A549 (cell line): ENCODE measurements around the gene PRKAR1B.

ENCODE experiments used
- EP300 ChIP-seq, 2 experiments: fragments of >200 bp; sonication (Bioruptor Twin); formaldehyde crosslinking; IDR thresholded peaks; 2 replicates in 1 of 2; 3 replicates in 1 of 2; pipeline ENCODE4 v1.6.1; 2016 to 2017
- NR3C1 ChIP-seq: fragments of >200 bp; sonication (Bioruptor Twin); formaldehyde crosslinking; IDR thresholded peaks from 3 replicates; pipeline ENCODE4 v1.6.1; 2017
- POLR2A ChIP-seq: IDR thresholded peaks from 2 replicates; pipeline ENCODE4 v1.6.1; 2012; ENCODE audit warnings: mild to moderate bottlenecking, low read length
- REST ChIP-seq: fragments of 200-600 bp; sonication (generic); IDR thresholded peaks from 2 replicates; pipeline ENCODE4 v1.6.1; 2016; ENCODE audit warnings: antibody characterized with exemption, mild to moderate bottlenecking, moderate library complexity
- SMC3 ChIP-seq: fragments of >200 bp; sonication (Bioruptor Twin); formaldehyde crosslinking; IDR thresholded peaks from 3 replicates; pipeline ENCODE4 v1.6.1; 2018; ENCODE audit warnings: inconsistent platforms
- ZFP36 ChIP-seq: fragments of 450-650 bp; IDR thresholded peaks from 2 replicates; pipeline ENCODE4 v1.6.1; 2014; ENCODE audit warnings: borderline replicate concordance; ENCODE audit not compliant: partially characterized antibody
- TF ChIP-seq, protein P1 (sequence below): fragments of >200 bp; sonication (Bioruptor Twin); formaldehyde crosslinking; IDR thresholded peaks from 3 replicates; pipeline ENCODE4 v1.5.1; 2016

- TF ChIP-seq, protein P1, sequence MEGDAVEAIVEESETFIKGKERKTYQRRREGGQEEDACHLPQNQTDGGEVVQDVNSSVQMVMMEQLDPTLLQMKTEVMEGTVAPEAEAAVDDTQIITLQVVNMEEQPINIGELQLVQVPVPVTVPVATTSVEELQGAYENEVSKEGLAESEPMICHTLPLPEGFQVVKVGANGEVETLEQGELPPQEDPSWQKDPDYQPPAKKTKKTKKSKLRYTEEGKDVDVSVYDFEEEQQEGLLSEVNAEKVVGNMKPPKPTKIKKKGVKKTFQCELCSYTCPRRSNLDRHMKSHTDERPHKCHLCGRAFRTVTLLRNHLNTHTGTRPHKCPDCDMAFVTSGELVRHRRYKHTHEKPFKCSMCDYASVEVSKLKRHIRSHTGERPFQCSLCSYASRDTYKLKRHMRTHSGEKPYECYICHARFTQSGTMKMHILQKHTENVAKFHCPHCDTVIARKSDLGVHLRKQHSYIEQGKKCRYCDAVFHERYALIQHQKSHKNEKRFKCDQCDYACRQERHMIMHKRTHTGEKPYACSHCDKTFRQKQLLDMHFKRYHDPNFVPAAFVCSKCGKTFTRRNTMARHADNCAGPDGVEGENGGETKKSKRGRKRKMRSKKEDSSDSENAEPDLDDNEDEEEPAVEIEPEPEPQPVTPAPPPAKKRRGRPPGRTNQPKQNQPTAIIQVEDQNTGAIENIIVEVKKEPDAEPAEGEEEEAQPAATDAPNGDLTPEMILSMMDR = no peak
- TF ChIP-seq EP300 (IDR thresholded peaks at IDR 0.05) (no peak), SMC3 (no peak), ZFP36 (no peak), REST (no peak), POLR2A (no peak), NR3C1 (no peak)
Measured at GRCh38 chr7:568031-568951, 158.8 kb downstream of the PRKAR1B start.
